ACC112 (cell line): ENCODE results near the gene CAGE1.

Source experiments
- H2AFZ ChIP-seq: fragments of 200-600 bp; sonication (generic); one replicate; pipeline ENCODE4 v1.6.0; 2017; ENCODE audit warnings: antibody characterized with exemption, low read length; ENCODE audit not compliant: unreplicated experiment
- H3K27ac ChIP-seq: fragments of 200-600 bp; sonication (generic); 2 replicates; pipeline ENCODE4 v1.5.1; 2014; ENCODE audit warnings: low read depth, mild to moderate bottlenecking, antibody characterized with exemption, low read length, moderate library complexity
- H3K27me3 ChIP-seq: fragments of 200-600 bp; sonication (generic); 2 replicates; pipeline ENCODE4 v1.6.1; 2014; ENCODE audit warnings: mild to moderate bottlenecking, antibody characterized with exemption, low read length, moderate library complexity, mixed read lengths; ENCODE audit not compliant: insufficient read depth
- H3K36me3 ChIP-seq: fragments of 200-600 bp; sonication (generic); 2 replicates; pipeline ENCODE4 v1.6.1; 2016; ENCODE audit warnings: mild to moderate bottlenecking, antibody characterized with exemption, low read length, moderate library complexity, mixed read lengths; ENCODE audit not compliant: insufficient read depth
- H3K4me1 ChIP-seq: fragments of 200-600 bp; sonication (generic); one replicate; pipeline ENCODE4 v1.6.1; 2016; ENCODE audit warnings: low read length, mixed read lengths; ENCODE audit not compliant: insufficient read depth, unreplicated experiment, control insufficient read depth
- H3K4me3 ChIP-seq: fragments of 200-600 bp; sonication (generic); 2 replicates; pipeline ENCODE4 v1.5.1; 2014; ENCODE audit warnings: mild to moderate bottlenecking, low read depth, low read length
- H3K79me2 ChIP-seq: fragments of 200-600 bp; sonication (generic); one replicate; pipeline ENCODE4 v1.6.0; 2016; ENCODE audit warnings: low read length; ENCODE audit not compliant: control insufficient read depth, unreplicated experiment, insufficient read depth

Gene CAGE1

DNA sequence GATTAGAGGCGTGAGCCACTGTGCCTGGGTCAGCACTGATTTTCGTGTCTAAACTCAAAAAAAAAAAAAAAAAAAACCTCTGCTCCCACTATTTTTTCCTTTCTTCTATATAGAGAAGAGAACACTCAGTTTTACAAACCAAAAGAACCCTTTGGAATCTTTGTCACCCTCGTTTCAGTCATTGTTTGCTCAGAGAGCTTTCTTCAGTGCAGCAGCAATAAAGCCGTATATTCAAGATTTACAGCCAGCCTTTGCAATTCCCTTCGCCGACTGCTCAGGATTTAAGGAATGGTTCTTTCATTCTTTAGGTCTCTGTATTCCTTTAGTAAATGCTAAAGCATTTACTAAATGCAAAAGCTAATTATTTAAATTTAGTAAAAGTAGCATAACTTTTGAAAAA lies 20.2 kb upstream of the CAGE1 start:
- H3K79me2 ChIP-seq: no peaks in the 10 kb centered on the region
- H3K36me3 ChIP-seq: peaks cover 24% of the 10 kb centered on the region
- no peaks in the 10 kb centered on the region for H3K27me3 ChIP-seq
- H3K4me1 ChIP-seq: peaks cover 7% of the 10 kb centered on the region
- no peak overlapping the region for H2AFZ ChIP-seq
- no peak overlapping the region for H3K27ac ChIP-seq
- H3K4me3 ChIP-seq: no peak overlapping the region

DNA sequence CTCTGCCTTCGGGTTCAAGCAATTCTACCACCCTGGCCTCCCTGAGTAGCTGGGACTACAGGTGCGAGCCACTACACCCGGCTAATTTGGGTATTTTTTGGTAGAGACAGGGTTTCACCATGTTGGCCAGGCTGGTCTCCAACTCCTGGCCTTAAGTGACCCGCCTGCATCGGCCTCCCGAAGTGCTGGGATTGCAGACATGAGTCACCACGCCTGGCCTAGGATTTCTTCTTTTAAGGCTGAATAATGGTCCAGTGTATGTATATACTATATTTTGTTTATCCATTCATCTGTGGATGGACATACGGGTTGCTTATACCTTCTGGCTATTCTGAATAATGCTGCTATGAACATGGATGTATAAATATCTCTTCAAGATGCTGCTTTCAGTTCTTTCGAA lies 17.2 kb upstream of the CAGE1 start:
- Histone ChIP-seq H3K4me1 (no peaks in the 10 kb centered on the region), H2AFZ (no peak overlapping the region), H3K27ac (no peak overlapping the region), H3K36me3 (peaks cover 35% of the 10 kb centered on the region), H3K4me3 (no peak overlapping the region), H3K79me2 (no peaks in the 10 kb centered on the region), H3K27me3 (no peaks in the 10 kb centered on the region)

DNA sequence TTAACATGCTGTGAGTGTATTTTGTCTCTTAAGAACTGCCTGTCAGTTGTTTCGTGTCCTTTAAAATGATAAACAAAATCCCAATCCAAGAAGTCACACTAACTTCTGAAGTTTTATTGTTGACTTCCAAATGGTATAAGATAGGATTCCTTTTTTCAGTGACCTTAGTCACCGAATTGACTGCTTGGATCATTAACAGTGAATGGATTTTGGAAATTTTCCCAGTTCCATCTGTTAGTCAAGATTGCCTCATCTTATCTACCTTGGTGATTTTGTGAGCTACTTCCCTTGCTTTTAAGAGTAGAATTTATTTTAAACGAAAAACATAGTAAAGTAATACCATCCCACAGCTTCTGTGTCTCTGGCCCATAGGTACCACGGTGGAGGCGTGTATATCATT lies 15.0 kb upstream of the CAGE1 start:
- H3K79me2 ChIP-seq: no peaks in the 10 kb centered on the region
- peaks cover 27% of the 10 kb centered on the region for H3K36me3 ChIP-seq
- peaks cover 7% of the 10 kb centered on the region for H3K4me1 ChIP-seq
- H3K27ac ChIP-seq: no peak overlapping the region
- H2AFZ ChIP-seq: no peak overlapping the region
- no peak overlapping the region for H3K4me3 ChIP-seq
- no peaks in the 10 kb centered on the region for H3K27me3 ChIP-seq

DNA sequence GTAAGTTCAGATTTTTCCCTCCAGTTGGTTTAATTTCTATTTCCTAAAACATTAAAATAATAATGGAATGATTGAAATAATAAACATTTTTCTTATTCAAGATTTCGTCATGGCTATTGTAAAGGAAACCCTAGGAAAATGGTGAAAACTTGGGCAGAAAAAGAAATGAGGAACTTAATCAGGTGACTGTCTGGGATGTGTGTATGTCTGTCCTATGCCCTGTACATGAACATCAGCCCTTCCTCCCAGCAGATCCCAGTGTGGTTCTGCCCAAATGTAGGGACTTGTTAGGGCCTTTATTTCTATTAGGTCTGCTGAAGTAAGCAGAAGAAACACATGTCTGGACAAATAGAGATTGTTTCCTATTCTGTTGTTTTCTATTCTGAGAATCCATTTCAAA lies 13.2 kb upstream of the CAGE1 start:
- Histone ChIP-seq H3K79me2 (no peaks in the 10 kb centered on the region), H3K36me3 (peaks cover 30% of the 10 kb centered on the region), H3K4me1 (peaks cover 7% of the 10 kb centered on the region), H3K27ac (no peak overlapping the region), H3K4me3 (no peak overlapping the region), H3K27me3 (no peaks in the 10 kb centered on the region), H2AFZ (no peak overlapping the region)

DNA sequence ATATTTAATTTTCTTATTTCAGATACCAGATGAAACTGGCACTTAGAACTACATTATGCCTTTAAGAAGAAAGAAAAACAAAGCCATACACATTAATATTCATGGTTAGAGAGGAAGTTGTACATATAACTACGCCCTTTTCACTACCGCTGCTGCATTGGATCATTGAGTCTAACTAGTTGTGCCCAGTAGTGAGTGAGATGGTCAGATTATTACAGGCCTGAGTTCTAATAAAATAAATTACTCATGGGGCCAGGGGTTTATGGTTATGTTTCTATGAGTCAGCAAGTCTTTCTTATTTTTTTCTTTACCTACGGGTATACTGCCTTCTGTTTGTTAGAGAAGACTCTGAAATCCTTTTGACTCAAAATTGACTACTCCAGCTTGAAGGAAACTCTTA lies 11.5 kb upstream of the CAGE1 start:
- H3K4me1 ChIP-seq: peaks cover 7% of the 10 kb centered on the region
- peaks cover 27% of the 10 kb centered on the region for H3K36me3 ChIP-seq
- H2AFZ ChIP-seq: no peak overlapping the region
- H3K4me3 ChIP-seq: no peak overlapping the region
- no peak overlapping the region for H3K27ac ChIP-seq
- no peaks in the 10 kb centered on the region for H3K27me3 ChIP-seq
- no peaks in the 10 kb centered on the region for H3K79me2 ChIP-seq

DNA sequence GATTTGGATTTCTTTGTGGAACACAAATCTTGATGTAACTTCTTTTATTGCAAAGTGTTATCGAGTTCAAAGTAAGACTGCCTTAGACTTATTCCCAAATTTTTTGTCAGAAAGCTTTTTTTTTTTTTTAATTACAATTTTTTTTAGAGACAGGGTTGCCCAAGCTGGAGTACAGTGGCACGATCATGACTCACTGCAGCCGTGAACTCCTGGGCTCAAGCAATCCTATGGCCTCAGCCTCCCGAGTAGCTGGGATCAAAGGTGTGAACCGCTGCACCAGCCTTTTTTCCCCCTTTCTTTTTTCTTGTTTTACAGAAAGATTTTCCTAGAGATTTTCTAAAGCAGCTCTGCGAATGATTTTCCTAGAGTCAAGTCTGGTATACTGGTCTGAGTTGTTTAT lies 2.9 kb upstream of the CAGE1 start:
- Histone ChIP-seq H3K36me3 (peaks cover 15% of the 10 kb centered on the region), H3K79me2 (peaks cover 36% of the 10 kb centered on the region), H2AFZ (no peak overlapping the region), H3K4me1 (peaks cover 26% of the 10 kb centered on the region), H3K27ac (no peak overlapping the region), H3K4me3 (0 out of 2 replicates have a peak overlapping the region, but pooled peaks have one; percentile 91), H3K27me3 (no peaks in the 10 kb centered on the region)

DNA sequence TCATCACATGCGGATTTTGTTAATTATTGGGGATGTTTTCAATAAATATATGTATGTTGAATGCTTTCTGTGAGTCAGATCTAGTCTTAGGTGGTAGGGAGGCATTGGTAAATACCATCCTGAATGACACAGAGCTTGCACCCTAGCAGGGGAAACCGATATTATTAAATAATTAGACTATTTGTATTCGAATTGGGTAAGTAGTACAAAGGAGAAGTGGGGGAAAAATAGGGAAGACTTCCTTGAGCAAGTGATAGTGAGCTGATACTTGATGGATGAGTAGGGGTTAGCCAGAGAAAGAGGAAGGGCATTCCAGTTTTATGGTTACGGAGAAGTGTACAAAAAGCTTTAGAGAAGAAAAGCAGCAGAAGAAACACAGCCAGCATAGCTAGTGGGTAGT lies 1.6 kb upstream of the CAGE1 start:
- no peaks in the 10 kb centered on the region for H3K27me3 ChIP-seq
- no peak overlapping the region for H3K27ac ChIP-seq
- H3K79me2 ChIP-seq: peaks cover 36% of the 10 kb centered on the region
- no peak overlapping the region for H2AFZ ChIP-seq
- peaks cover 15% of the 10 kb centered on the region for H3K36me3 ChIP-seq
- H3K4me3 ChIP-seq: peak overlapping the region; percentile 91
- H3K4me1 ChIP-seq: peaks cover 26% of the 10 kb centered on the region

DNA sequence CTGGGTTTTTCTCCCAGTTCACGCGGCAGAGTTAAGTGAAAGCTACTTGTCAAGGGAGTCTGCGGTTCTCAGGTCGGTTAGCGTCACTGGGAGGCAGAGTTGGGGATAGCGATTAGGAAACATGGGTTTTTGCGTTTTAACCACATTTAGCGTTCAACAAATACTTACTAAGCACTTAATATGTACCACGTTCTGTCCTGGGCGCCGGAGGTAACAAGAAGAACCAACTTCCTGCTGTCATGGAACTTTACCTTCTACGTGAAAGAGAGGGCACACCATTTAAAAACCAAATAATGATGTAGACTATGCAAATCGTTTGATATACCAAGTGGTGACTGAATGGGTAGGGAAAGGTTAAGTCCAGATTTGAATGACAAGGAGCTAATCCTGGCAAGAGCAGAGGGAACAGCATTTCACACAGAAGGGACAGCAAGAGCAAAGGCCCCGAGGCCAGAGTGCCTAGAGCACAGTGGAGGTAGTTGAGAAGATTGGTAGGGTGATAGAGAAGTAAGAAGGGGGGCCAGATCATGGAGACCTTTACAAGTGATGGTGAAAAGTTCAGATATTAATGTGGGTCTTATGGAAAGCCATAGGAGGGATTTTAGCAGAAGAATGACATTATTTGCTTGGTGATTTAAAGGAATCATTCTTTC lies 810 bp upstream of the CAGE1 start:
- Histone ChIP-seq H2AFZ (peak overlapping the region; percentile 35), H3K4me1 (peaks cover 26% of the 10 kb centered on the region), H3K4me3 (peak overlapping the region; percentile 91), H3K79me2 (peaks cover 36% of the 10 kb centered on the region), H3K27ac (peak overlapping the region; percentile 77), H3K36me3 (peaks cover 15% of the 10 kb centered on the region), H3K27me3 (no peaks in the 10 kb centered on the region)

DNA sequence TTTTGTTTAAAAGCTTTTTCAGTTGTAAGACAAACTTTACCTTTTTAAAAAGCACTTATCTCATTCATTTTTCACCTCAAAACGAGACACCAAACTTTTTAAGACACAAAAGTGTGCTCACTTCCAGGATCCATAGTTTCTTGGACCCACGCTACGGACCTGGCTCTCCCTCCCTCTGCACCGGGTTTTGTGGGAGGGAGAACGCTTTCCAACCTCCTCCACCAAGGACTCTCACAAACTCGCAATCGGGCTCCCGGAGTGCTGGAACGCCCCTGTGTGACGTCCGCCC lies 436 bp downstream of the CAGE1 start:
- H3K27me3 ChIP-seq: no peaks in the 10 kb centered on the region
- peak overlapping the region; percentile 64 for H2AFZ ChIP-seq
- peaks cover 36% of the 10 kb centered on the region for H3K79me2 ChIP-seq
- peak overlapping the region; percentile 91 for H3K4me3 ChIP-seq
- H3K4me1 ChIP-seq: peaks cover 26% of the 10 kb centered on the region
- H3K36me3 ChIP-seq: peaks cover 8% of the 10 kb centered on the region
- H3K27ac ChIP-seq: peak overlapping the region; percentile 77

DNA sequence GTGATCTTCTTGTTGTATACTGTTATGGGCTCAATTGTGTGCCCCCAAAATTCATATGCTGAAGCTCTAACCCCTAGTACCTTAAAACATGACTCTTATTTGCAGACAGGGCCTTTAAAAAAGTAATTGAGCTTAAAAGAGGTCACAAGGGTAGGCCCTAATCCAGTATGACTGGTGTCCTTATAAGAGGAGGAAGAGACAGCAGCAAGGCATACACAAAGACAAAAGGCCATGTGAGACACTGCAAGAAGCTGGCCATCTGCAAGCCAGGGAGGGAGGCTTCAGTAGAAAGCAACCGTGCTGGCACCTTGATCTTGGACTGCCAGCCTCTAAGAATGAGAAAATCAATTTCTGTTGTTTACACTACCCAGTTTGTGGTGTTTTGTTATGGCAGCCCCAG lies 8.4 kb downstream of the CAGE1 start:
- Histone ChIP-seq H3K27me3 (no peaks in the 10 kb centered on the region), H3K4me1 (no peaks in the 10 kb centered on the region), H3K4me3 (no peak overlapping the region), H2AFZ (no peak overlapping the region), H3K27ac (no peak overlapping the region), H3K36me3 (no peaks in the 10 kb centered on the region), H3K79me2 (no peaks in the 10 kb centered on the region)

DNA sequence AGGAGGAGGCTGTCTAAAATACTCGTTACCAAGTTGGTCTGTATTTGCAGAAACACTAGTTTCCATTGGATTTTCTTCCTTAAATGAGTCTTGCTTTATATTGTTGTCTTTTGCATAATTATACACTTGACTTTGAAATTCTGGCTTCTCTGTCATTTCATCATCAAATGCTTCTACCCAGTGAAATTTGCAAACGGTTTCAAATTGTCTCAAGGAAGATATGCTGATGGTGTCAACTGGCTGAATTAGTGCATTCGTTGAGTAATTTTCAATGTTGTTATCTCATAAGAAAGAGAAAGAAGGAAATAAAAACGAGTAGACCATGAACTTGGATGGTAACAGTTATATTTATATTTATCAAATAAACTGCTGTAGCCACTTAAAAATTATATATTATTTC lies 10.8 kb downstream of the CAGE1 start:
- H3K4me3 ChIP-seq: no peak overlapping the region
- H2AFZ ChIP-seq: no peak overlapping the region
- H3K79me2 ChIP-seq: no peaks in the 10 kb centered on the region

More for the DNA sequence above, 10.8 kb downstream of the CAGE1 start:
- Histone ChIP-seq H3K27ac (no peak overlapping the region), H3K27me3 (no peaks in the 10 kb centered on the region), H3K4me1 (no peaks in the 10 kb centered on the region), H3K36me3 (no peaks in the 10 kb centered on the region)
